GM12891 (cell line): ENCODE data around the gene MRPL45.

Experiments used
- DNase-seq: peaks from one replicate; pipeline ENCODE4 v3.0.0; 2011; ENCODE audit warnings: low spot score; ENCODE audit not compliant: insufficient read length
- FAIRE-seq: peaks from 2 replicates; lab custom pipeline; 2011; peaks lifted over from hg19 to GRCh38; lab: Jason Lieb, UNC
- PAX5 ChIP-seq: IDR thresholded peaks from 2 replicates; pipeline ENCODE4 v1.6.1; 2011; ENCODE audit warnings: low read length, moderate library complexity, mild to moderate bottlenecking; ENCODE audit not compliant: insufficient read depth, severe bottlenecking
- POLR2A ChIP-seq: IDR thresholded peaks from 2 replicates; pipeline ENCODE4 v1.6.1; 2011; ENCODE audit warnings: low read depth, low read length, control low read depth
- POLR2AphosphoS5 ChIP-seq: IDR thresholded peaks from 2 replicates; pipeline ENCODE4 v1.6.1; 2011; ENCODE audit warnings: low read depth, low read length, control low read depth
- POU2F2 ChIP-seq: IDR thresholded peaks from 2 replicates; pipeline ENCODE4 v1.6.1; 2011; ENCODE audit warnings: low read depth, mild to moderate bottlenecking, control low read depth, low read length, moderate library complexity
- SPI1 ChIP-seq: IDR thresholded peaks from 2 replicates; pipeline ENCODE4 v1.6.1; 2011; ENCODE audit warnings: low read depth, low read length, control low read depth
- TAF1 ChIP-seq: IDR thresholded peaks from 2 replicates; pipeline ENCODE4 v1.6.1; 2011; ENCODE audit warnings: low read depth, low read length, control low read depth

The MRPL45 gene

GRCh38 chr17:38327936-38328335 is 31.0 kb downstream of the MRPL45 start:
- no peak for FAIRE-seq
- no peak for TF ChIP-seq POLR2A
- TF ChIP-seq PAX5: no peak
- no peak for TF ChIP-seq SPI1
- no peak for DNase-seq

- FAIRE-seq: no peak
- no peak for DNase-seq
- TF ChIP-seq POLR2AphosphoS5: no peak
- no peak for TF ChIP-seq POU2F2
- TF ChIP-seq SPI1: no peak
- TF ChIP-seq PAX5: no peak
- TF ChIP-seq TAF1: no peak
- TF ChIP-seq POLR2A: no peak
Measured at GRCh38 chr17:38328620-38329019, 31.7 kb downstream of the MRPL45 start.

- no peak for FAIRE-seq
- DNase-seq: no peak
- no peak for TF ChIP-seq PAX5
- TF ChIP-seq SPI1: no peak
- TF ChIP-seq POLR2A: no peak
- no peak for TF ChIP-seq POU2F2
Measured at GRCh38 chr17:38329284-38329683, 32.3 kb downstream of the MRPL45 start.

- no peak for DNase-seq
- FAIRE-seq: no peak
- TF ChIP-seq POLR2AphosphoS5: no peak
- TF ChIP-seq POLR2A: no peak
- TF ChIP-seq POU2F2: no peak
- no peak for TF ChIP-seq SPI1
- TF ChIP-seq TAF1: no peak
- TF ChIP-seq PAX5: no peak
Measured at GRCh38 chr17:38329808-38330730, 33.1 kb downstream of the MRPL45 start.

GRCh38 chr17:38330941-38331411 is 34.0 kb downstream of the MRPL45 start:
- FAIRE-seq: no peak
- no peak for TF ChIP-seq POLR2AphosphoS5
- TF ChIP-seq POLR2A: no peak
- no peak for TF ChIP-seq TAF1
- no peak for TF ChIP-seq PAX5
- no peak for TF ChIP-seq SPI1
- no peak for TF ChIP-seq POU2F2
- no peak for DNase-seq

GRCh38 chr17:38332735-38333134 is 35.8 kb downstream of the MRPL45 start:
- no peak for TF ChIP-seq POLR2AphosphoS5
- no peak for TF ChIP-seq SPI1
- TF ChIP-seq TAF1: no peak
- no peak for TF ChIP-seq POLR2A
- TF ChIP-seq POU2F2: no peak
- no peak for TF ChIP-seq PAX5
- no peak for FAIRE-seq

GRCh38 chr17:38333635-38334295 is 36.8 kb downstream of the MRPL45 start:
- FAIRE-seq: no peak
- no peak for TF ChIP-seq POLR2AphosphoS5
- no peak for TF ChIP-seq TAF1
- no peak for TF ChIP-seq POU2F2
- no peak for TF ChIP-seq SPI1
- TF ChIP-seq POLR2A: no peak
- TF ChIP-seq PAX5: no peak

More at GRCh38 chr17:38332735-38333134, 35.8 kb downstream of the MRPL45 start:
- DNase-seq: no peak

GRCh38 chr17:38334480-38335364 is 37.8 kb downstream of the MRPL45 start:
- TF ChIP-seq POU2F2 (no peak), PAX5 (no peak), TAF1 (no peak), POLR2A (no peak), POLR2AphosphoS5 (no peak), SPI1 (no peak)
- DNase-seq (no peak), FAIRE-seq (no peak)

More at GRCh38 chr17:38333635-38334295, 36.8 kb downstream of the MRPL45 start:
- peak; percentile 74 for DNase-seq

- no peak for DNase-seq
- TF ChIP-seq POLR2AphosphoS5 (no peak), SPI1 (no peak), TAF1 (no peak), POU2F2 (no peak), POLR2A (no peak), PAX5 (no peak)
- no peak for FAIRE-seq
Measured at GRCh38 chr17:38336838-38337237, 39.9 kb downstream of the MRPL45 start.
